Cardiac septum (tissue), 1 donor: ENCODE results near the gene CAPN10. TPM values are rescaled to one million over a fixed set of nuclear protein-coding genes. Genes with fewer than 3 reads are reported as not detected.
"Not testable (repeated sequence)": the region's sequence is repeated elsewhere in the genome, so short reads cannot be mapped to it uniquely, and the experiment has no call there.

Source experiments
- DNase-seq: peaks from one replicate; pipeline ENCODE4 v3.0.0-alpha.2; 2020; ENCODE audit warnings: low spot score
- intact Hi-C: fragments of 100-400 bp; cut with DNase I; formaldehyde crosslinking; loops from one replicate; pipeline ENCODE4 v1.14.0; 2022
- long read RNA-seq: library from polyadenylated mRNA; unstranded; transcript quantifications from one replicate; pipeline ENCODE4 v2.0.0, GENCODE V29; 2021
- total RNA-seq: library from RNA; stranded (reverse); fragmentation: NEBNext Ultra II Directional; extraction: Animal tissue kit (Norgen Biotek cat#: 25700); gene quantifications from one replicate; pipeline ENCODE4 v1.2.1, GENCODE V29; 2021
- donor health status: DM: no; HTN: no; CAD: no.

The CAPN10 gene, protein sequence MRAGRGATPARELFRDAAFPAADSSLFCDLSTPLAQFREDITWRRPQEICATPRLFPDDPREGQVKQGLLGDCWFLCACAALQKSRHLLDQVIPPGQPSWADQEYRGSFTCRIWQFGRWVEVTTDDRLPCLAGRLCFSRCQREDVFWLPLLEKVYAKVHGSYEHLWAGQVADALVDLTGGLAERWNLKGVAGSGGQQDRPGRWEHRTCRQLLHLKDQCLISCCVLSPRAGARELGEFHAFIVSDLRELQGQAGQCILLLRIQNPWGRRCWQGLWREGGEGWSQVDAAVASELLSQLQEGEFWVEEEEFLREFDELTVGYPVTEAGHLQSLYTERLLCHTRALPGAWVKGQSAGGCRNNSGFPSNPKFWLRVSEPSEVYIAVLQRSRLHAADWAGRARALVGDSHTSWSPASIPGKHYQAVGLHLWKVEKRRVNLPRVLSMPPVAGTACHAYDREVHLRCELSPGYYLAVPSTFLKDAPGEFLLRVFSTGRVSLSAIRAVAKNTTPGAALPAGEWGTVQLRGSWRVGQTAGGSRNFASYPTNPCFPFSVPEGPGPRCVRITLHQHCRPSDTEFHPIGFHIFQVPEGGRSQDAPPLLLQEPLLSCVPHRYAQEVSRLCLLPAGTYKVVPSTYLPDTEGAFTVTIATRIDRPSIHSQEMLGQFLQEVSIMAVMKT
- total RNA-seq: 24.3 TPM
- long read RNA-seq, transcript CAPN10-207 (12 exons, 2,644 nt): major isoform, 26 of 50 reads
- long read RNA-seq, partial matches to known transcripts: 8 of 50 reads
- long read RNA-seq, other reads (novel, unspliced or antisense): 9 of 50 reads

DNA sequence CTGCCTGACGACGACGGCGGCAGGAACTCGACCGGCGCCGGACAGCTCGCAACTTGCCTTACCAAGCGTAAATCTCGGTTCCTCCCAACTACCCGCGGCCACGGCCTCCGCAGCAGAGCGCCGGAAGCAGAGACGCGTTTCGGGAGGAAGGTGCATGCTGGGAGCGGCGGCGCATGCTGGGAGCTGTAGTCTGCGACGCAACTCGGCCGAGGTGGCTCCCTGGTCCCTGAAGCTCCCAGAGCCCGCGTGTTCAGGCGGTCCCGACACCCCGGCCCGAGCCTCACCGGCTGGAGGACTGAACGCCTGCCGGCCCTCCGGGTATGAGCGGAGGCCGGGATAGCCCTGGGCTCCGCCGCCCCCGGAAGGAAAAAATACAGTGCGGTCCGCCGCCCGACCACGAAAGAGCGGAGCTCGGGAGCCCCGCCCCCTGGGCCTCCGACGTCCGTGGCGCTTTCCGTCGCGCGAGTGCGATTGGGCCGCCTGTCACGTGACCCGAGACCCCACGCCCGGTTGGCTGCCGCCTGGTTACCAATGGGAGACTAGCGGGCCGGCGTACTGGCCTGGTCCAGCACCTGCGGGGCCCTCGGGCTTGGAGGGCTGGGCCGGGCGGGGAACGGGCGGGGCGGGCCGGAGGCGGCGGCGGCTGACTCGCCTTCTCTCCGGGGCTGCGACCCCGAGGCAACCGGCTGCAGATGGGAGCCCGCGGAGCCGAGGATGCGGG is at the start of gene CAPN10:
Gene CAPN10, plus strand, starts transcription at position 537 of the 721 bp plus-strand sequence. Its CDS starts 178 bp downstream, at position 715.
- DNase-seq: peak; percentile 99
- intact Hi-C loops: loop anchor here (1.0 to 10.0 kb wide), 4 partner anchors 20 to 562 kb away; partner anchors contain the start of genes NDUFA10 and PASK

DNA sequence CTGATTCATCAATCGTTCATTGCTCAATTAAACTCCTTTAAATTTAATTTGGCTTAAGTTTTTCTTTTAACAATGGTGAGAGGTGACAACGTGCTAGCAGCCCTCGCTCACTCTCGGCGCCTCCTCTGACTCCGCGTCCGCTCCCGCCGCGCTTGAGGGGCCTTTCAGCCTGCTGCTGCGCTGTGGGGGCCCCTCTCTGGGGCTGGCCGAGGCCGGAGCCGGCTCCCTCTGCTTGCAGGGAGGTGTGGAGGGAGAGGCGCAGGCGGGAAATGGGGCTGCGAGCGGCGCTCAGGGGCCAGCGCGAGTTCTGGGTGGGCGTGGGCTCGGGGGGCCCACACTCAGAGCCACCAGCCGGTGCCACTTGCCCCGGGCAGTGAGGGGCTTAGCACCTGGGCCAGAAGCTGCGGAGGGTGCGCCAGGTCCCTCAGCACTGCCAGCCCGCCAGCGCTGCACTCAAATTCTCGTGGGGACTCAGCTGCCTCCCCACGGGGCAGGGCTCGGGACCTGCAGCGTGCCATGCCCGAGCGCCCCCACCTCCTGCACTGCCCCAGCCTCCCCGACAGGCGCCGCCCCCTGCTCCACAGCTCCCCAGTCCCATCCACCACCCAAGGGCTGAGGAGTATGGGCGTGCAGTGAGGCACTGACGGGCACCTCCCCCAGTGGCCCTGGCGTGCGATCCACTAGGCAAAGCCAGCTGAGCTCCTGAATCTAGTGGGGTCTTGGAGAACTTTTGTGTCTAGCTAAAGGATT is 48.3 kb upstream of the CAPN10 start:
- intact Hi-C loops: no loop called here
- DNase-seq: no peak

DNA sequence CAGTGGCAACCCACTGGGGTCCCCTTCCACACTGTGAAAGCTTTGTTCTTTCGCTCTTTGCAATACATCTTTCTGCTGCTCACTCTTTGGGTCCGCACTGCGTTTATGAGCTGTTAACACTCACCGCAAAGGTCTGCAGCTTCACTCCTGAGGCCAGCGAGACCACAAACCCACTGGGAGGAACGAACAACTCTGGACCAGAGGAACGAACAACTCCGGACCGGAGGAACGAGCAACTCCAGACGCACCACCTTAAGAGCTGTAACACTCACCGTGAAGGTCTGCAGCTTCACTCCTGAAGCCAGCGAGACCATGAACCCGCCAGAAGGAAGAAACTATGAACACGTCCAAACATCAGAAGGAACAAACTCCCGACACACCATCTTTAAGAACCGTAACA is 47.4 kb upstream of the CAPN10 start:
- intact Hi-C loops, DNase-seq: not testable (repeated sequence)

DNA sequence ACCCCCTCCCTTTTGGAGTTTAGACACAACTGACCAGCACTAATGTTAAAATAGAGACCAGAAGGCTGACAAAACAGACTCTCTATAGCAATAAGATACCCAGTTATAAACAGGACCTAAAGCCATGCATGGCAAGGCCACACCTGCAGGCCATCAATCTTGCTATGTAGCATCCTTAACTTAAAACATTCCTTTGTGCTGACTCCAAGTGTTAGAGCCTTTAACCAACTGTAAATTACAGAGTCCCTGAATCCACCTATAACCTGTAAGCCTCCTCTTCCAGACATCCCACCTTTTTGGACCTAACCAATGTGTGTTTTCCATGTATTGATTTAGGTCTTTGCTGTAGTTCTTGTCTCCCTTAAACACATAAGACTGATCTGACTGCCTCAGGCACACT is 46.6 kb upstream of the CAPN10 start:
- no peak for DNase-seq
- intact Hi-C loops: no loop called here

DNA sequence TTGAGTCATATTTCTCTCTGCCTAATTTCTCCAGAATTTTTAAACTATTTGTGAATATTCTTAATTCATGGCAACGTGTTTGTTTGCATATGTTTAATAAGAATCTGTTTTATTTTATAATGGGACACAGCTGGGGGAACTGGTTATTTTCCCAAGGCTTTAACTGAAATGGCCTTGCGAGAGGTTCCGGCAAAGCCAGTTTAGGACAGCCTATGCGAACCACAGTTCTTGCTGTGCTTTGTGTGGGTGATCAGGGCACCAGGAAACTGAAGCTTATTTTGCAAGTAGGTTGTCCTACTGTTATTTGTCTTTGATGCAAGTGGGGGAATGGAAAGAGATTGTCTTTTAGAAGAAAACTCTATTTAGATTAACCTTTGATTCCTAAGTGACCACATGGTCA is 35.2 kb upstream of the CAPN10 start:
- intact Hi-C loops: no loop called here
- no peak for DNase-seq

DNA sequence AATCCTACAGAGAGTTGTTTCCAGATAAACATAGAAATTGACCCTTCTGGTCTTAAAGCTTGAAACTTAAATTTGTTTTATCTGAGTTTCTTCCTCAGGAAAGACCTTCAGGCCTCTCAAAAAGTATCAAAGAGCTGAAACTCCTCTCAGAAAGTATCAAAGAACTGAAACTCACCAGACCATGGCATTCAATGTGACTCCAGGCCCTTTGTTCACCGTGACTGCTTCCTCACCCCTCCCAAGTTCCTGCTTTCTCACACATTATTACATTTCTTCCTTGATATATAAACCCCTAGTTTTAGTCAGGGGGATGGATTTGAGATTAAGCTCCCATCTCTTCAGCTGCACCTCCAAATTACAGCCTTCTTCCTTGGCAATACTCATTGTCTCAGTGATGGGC is 34.7 kb upstream of the CAPN10 start:
- intact Hi-C loops: no loop called here
- no peak for DNase-seq

DNA sequence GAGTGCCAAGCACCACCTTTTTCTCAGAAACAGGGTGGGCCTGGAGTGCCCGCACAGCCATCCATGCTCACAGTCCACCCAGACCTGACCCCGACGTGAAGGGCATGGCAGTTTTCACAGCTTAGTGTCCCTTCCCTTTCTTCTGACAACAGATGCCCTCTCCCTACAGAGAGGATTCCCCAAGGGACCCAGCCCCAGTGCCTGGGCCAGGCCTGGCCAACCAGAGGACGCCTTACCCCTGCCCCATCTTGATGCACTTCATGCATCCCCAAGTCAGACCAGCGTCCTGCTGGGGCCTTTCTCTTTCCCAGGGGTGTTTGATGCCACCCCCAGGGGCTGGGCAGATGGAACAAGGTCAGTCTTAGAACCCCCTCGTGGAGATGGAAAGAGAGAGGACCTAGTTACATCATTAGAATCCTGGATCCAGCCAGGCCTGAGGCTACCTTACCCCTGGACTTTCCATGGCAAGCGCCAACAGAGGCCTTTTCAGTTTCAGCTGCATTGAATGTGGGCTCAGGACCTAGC is 32.5 kb upstream of the CAPN10 start:
- intact Hi-C loops: no loop called here
- no peak for DNase-seq

DNA sequence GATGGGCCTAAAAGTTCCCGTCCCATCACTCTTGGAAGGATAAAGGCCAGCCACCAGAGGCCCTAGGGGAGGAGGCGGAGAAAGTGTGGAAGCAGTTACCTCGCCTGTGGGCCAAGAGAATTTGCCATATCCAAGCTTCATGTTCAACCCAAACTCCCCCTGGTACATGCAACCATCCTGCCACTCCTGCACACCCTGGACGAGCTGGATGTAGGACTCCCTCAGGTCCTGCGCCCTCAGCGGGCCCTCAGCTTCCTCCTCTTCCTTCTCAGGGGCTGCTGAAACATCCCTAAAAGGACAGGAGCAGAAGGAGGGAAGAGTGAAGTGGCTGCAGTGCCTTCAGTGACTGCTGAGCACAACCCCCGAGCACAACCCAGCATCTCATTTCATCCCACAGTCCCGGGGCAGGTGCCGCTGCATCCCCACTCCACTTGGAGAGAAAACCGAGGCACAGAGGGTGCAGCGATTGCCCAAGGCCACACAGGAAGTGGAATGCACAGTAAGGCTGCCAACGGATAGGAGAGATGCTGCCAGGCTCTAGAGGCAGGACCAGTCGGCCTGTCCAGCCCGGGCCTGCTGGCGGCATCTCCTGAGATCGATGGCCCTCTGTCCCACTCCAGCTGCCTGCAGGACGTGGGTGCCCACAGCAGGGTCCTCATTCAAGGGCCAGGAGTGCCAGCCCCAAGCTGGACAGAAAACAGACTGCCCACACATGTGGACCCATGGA is 31.6 kb upstream of the CAPN10 start:
- intact Hi-C loops: no loop called here
- DNase-seq: no peak

DNA sequence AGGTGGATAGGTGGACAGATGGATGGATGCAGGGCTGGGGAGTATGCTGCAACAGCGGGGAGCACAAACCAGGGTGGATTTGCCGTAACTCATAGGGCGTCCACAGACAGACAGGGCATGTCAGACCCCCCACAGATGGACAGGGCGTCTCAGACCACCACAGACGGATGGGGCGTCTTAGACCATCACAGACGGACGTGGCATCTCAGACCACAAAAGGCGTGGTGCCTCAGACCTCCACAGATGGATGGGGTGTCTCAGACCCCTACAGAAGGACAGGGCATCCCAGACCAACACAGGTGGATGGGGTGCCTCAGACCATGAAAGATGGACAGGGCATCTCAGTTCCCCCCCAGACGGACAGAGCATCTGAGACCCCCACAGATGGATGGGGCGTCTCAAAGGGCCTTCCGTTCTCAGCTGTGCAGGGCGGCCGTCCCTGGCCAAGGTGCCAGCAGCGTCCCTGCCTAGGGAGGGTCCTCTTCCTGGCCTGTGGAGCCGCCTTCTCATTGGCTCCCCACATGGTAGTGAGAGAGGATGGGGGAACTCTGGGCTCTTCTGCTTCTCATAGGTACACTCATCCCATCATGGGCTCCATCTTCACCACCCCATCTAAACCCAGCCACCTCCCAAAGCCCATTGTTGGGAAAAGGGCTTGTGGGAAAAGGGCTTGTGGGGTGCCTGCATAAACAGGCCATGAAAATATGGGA is 30.8 kb upstream of the CAPN10 start:
- intact Hi-C loops: no loop called here
- no peak for DNase-seq

DNA sequence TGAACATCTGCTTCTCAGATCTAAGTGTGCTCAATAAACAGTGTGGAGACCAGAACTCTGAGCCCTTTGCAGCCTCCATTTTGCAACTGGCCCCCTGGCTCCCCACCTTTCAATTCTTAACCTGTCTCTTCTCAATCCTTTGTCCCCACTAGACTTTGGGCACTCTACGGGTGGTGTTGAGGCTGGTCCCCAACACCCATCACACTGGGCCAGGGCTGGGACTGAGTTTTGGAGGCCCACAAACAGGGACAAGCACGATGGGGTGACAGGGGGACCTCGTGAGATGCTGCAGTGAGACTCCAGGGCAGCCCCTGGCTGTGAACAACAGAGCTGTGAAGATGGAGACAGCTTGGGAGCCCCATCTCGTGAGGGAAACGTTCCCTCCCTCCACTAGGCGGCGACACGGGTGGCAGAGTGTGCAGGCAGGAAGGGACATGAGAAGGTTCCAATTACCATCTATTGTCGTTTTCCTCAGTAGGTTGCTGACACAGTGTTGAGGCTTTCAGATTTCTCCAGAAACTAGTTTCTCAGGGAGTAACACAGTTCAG is 29.9 kb upstream of the CAPN10 start:
- peak; percentile 79 for DNase-seq
- intact Hi-C loops: no loop called here

DNA sequence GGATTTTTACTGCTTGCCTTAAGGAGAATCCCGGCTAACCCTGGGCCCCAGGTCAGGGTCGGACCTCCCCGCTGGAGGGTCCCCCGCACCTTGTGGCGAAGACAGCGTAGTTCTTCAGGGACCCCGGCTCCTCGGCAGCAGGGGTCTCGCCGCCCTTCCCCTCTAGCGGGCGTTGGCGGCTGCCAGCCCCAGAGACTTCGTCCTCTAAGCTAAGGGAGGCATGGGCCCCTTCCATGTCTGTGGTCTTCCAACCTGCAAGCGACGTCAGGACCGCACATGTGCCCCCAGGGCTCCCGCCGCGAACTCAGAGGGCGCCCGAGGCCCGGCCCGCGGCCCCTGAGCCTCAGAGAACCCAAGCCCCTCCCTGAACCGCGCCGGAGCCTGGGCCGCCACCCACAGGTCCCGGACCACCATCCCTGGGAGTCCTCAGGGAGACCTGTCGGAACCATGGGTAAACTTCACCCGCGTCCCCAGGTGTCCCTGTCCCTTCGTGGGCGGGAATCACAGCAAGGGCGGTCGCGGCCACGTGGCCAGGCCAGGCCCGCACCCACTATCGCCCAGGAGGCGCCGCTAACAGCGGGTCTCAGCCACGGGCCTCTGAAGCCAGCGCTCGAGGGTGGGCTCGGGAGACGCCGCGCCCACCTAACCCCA is 29.3 kb upstream of the CAPN10 start:
- no peak for DNase-seq
- intact Hi-C loops: no loop called here

DNA sequence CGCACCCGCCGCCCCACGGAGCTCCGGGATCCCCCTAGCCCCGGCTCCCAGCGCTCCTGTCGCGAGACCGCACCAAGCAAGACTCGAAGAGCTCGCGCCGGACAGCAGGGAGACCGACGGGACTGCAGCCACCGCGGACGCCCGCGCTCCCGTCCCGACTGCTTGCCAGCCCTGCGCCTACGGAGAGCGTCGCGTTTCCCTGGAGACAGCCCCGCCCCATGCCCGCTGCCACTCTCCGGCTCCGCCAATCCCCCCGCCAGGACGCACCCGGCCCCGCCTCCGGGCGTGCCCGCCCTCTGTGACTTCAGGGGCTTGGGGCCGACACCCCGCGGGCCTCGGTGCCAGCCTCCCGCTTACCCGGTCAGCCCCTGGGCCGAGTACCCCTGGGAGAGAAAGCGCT is 28.7 kb upstream of the CAPN10 start, which contains the start of gene ANKMY1:
Gene ANKMY1, minus strand, starts transcription at position 181 of the 400 bp plus-strand sequence. CDS start 653 bp downstream, outside the sequence.
- peak; percentile 80 for DNase-seq
- intact Hi-C loops: no loop called here

DNA sequence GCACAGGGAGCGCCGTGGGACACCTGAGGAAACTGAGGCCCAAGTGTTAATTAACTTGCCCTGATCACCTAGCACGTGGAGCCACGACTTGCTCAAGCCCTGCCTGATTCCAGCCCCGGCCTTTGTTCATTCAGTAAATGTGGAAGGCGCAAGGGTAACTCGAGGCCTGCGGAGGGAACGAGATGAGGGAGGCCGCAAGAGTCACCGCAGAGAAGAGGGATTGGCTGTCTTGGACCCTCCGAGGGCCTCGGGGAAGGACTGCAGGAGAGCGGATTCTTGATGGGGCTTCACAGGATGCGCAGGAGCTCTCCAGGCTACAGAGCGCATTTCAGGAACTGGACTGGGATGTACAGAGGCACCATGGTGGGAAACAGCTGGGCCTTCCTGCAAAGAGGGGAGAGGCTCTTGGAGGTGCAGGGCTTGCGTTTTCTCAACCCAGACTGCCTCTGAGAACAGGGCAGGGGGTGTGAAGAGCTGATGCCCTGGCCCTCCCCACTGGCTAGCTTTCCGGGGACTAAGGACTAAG is 28.2 kb upstream of the CAPN10 start:
- DNase-seq: no peak
- intact Hi-C loops: no loop called here

DNA sequence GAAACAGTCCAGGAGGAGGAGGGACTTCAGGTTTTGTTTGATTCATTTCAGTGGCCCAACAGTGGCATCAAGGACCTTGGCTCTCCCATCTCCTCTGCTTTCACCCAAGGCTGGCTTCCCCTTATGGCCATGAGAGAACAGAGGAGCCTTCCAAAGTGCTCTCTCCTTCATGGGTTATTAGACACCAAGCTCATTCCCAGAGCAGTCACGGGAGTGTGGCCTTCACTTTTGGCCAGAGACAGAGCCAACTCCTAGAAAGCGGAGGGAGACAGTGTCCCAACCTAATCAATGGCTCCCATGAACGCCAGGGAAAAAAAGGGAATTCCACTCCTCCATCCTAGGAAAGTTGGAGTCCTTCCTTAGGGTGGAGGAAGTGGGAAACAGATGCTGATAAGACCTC is 27.2 kb upstream of the CAPN10 start:
- intact Hi-C loops: no loop called here
- DNase-seq: no peak

DNA sequence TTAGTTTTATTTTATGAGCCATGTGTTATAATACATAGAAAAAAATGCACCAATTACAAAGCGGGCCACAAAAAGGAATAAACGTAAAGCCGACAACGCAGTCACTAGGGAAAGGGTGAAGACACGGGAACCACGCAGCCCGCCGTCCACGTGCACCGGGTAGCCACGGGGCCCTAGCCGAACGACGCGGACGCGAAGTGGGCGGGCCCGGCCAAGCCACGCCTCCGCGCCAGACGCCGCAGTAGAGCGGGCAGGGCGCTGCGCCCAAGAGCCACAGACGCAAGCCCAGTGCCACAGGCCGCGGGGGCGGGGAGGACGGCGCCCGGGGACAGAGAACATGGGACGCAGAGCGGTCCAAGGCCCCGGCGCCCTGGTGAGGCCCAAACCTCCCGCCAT is 26.5 kb upstream of the CAPN10 start, which contains the start of gene DUSP28:
Gene DUSP28, plus strand, starts transcription at position 274 of the 396 bp plus-strand sequence. CDS start 328 bp downstream, outside the sequence.
- intact Hi-C loops: loop anchor here (10.0 kb wide), 1 partner anchor 325 kb away; no protein-coding TSS in a partner anchor
- peak; percentile 97 for DNase-seq
